Kidney (tissue), 14 donors: ENCODE data around the gene DMC1. TPM values are rescaled to one million over a fixed set of nuclear protein-coding genes. Genes with fewer than 3 reads are reported as not detected.
A peak's percentile ranks its signal among the peaks of the same experiment; 100 is the strongest.

Experiments used
- DNase-seq, 5 donors: peaks; one replicate each; pipeline ENCODE4 v3.0.0-alpha.2; 2013 to 2020
- FAIRE-seq: peaks from 2 replicates; lab custom pipeline; 2012; peaks lifted over from hg19 to GRCh38; lab: Jason Lieb, UNC
- H3K27ac ChIP-seq, 2 donors: one replicate each; pipeline ENCODE4 v1.7.0; 2013; ENCODE audit warnings: low read depth in 2 of 2, low read length in 2 of 2, inconsistent platforms in 1 of 2
- H3K27me3 ChIP-seq: one replicate; pipeline ENCODE4 v1.7.1; 2013; ENCODE audit warnings: low read length, inconsistent platforms; ENCODE audit not compliant: control insufficient read depth, insufficient read depth
- H3K36me3 ChIP-seq, 3 donors: one replicate each; pipeline versions ENCODE4 v1.7.0 to v1.7.1; 2013; ENCODE audit warnings: low read length in 3 of 3, control low read depth in 1 of 3, inconsistent platforms in 1 of 3; ENCODE audit not compliant: insufficient read depth in 3 of 3, control insufficient read depth in 2 of 3
- H3K4me1 ChIP-seq, 3 donors: one replicate each; pipeline versions ENCODE4 v1.7.0 to v1.7.1; 2013; ENCODE audit warnings: low read length in 3 of 3, inconsistent platforms in 1 of 3, low read depth in 1 of 3; ENCODE audit not compliant: control insufficient read depth in 2 of 3, insufficient read depth in 2 of 3
- H3K4me3 ChIP-seq, 3 donors: one replicate each; pipeline versions ENCODE4 v1.7.0 to v1.8.1; 2013; ENCODE audit warnings: low read length in 3 of 3, control low read depth in 1 of 3, inconsistent platforms in 1 of 3
- H3K9ac ChIP-seq, 3 donors: one replicate each; pipeline versions ENCODE4 v1.7.0 to v1.7.1; 2013; ENCODE audit warnings: low read length in 3 of 3, control low read depth in 1 of 3, inconsistent platforms in 1 of 3
- H3K9me3 ChIP-seq, 3 donors: one replicate each; pipeline versions ENCODE4 v1.7.0 to v1.7.1; 2013; ENCODE audit warnings: low read length in 3 of 3, control low read depth in 1 of 3, inconsistent platforms in 1 of 3; ENCODE audit not compliant: control insufficient read depth in 2 of 3, insufficient read depth in 1 of 3
- CTCF ChIP-seq: IDR thresholded peaks from 3 replicates; pipeline ENCODE4 v1.5.1; 2012; ENCODE audit warnings: mild to moderate bottlenecking, moderate library complexity, borderline replicate concordance; ENCODE audit not compliant: insufficient read depth; ENCODE audit errors: extremely low read depth
- intact Hi-C: fragments of 100-400 bp; cut with DNase I; formaldehyde crosslinking; loops from one replicate; pipeline ENCODE4 v1.11.1; 2022
- polyA plus RNA-seq: library from polyadenylated mRNA; stranded (reverse); fragments of 350-450 nt; fragmentation: Illumina TruSeq; extraction: RNeasy Lipid Tissue Mini Kit (QIAGEN cat#74804); gene quantifications from one replicate; pipeline ENCODE4 v1.2.3, GENCODE V29; 2014; ENCODE audit warnings: low read depth, low replicate concordance; ENCODE audit not compliant: insufficient read depth
- total RNA-seq: library from RNA; stranded (reverse); fragmentation: NEBNext Ultra II Directional; extraction: Animal tissue kit (Norgen Biotek cat#: 25700); gene quantifications from one replicate; pipeline ENCODE4 v1.2.1, GENCODE V29; 2021
- donor health status: control.
- donor health status: control.
- donor health status: control.
- donor health status: control.
- donor health status: control.
- donor health status: DM: yes; HTN: yes; CAD: no.
- donor health status: Normal renal cell carcinoma (clear cell type).

Gene DMC1
- total and polyA plus RNA-seq, 2 donors from 2014 or later = 0.66 TPM; not detected in 1

- no peak for DNase-seq
- no peaks in the 10 kb centered on the region for H3K9me3 ChIP-seq
- H3K4me1 ChIP-seq = peaks cover 0 to 7% (median 3%) of the 10 kb centered on the region in 3 donors
- FAIRE-seq = no peak
- intact Hi-C loops = no loop called here
- no peaks in the 10 kb centered on the region for H3K27me3 ChIP-seq
- no peak overlapping the region for H3K27ac ChIP-seq
- H3K36me3 ChIP-seq = peaks cover 38 to 91% (median 67%) of the 10 kb centered on the region in 3 donors
- no peak overlapping the region for H3K9ac ChIP-seq
- no peak for TF ChIP-seq CTCF
- H3K4me3 ChIP-seq = no peak overlapping the region
Measured at GRCh38 chr22:38491707-38492348, 78.2 kb downstream of the DMC1 start.

GRCh38 chr22:38490915-38491314, 79.1 kb downstream of the DMC1 start:
- no peak for TF ChIP-seq CTCF

GRCh38 chr22:38490475-38490874, 79.5 kb downstream of the DMC1 start:
- H3K4me1 ChIP-seq = peaks cover 0 to 7% (median 3%) of the 10 kb centered on the region in 3 donors
- H3K27ac ChIP-seq = peak overlapping the region in 1 of 2 donors; percentile 64
- no peaks in the 10 kb centered on the region for H3K27me3 ChIP-seq
- no peak for TF ChIP-seq CTCF
- H3K4me3 ChIP-seq = no peak overlapping the region
- peaks cover 43 to 90% (median 63%) of the 10 kb centered on the region in 3 donors for H3K36me3 ChIP-seq
- intact Hi-C loops = no loop called here
- DNase-seq (no peak), FAIRE-seq (no peak)
- H3K9ac ChIP-seq = no peak overlapping the region
- no peaks in the 10 kb centered on the region for H3K9me3 ChIP-seq

More at GRCh38 chr22:38490915-38491314, 79.1 kb downstream of the DMC1 start:
- FAIRE-seq (peak; percentile 79), DNase-seq (peak in 2 of 5 donors; percentile 50 to 58)
- Histone ChIP-seq H3K9me3 (no peaks in the 10 kb centered on the region), H3K4me1 (peaks cover 0 to 7% (median 3%) of the 10 kb centered on the region in 3 donors), H3K36me3 (peaks cover 46 to 91% (median 62%) of the 10 kb centered on the region in 3 donors), H3K27me3 (no peaks in the 10 kb centered on the region), H3K27ac (peak overlapping the region in 1 of 2 donors; percentile 64), H3K9ac (no peak overlapping the region), H3K4me3 (no peak overlapping the region)
- intact Hi-C loops = no loop called here
